Hippocampal formation (tissue), 2 donors: ENCODE measurements around the gene LRRC75A.
"Not testable (repeated sequence)": the region's sequence is repeated elsewhere in the genome, so short reads cannot be mapped to it uniquely, and the experiment has no call there.

ENCODE experiments used
- DNase-seq, 2 donors: peaks; one replicate each; lab custom pipeline; 2025; lab: John Stamatoyannopoulos, UW

Gene LRRC75A, protein sequence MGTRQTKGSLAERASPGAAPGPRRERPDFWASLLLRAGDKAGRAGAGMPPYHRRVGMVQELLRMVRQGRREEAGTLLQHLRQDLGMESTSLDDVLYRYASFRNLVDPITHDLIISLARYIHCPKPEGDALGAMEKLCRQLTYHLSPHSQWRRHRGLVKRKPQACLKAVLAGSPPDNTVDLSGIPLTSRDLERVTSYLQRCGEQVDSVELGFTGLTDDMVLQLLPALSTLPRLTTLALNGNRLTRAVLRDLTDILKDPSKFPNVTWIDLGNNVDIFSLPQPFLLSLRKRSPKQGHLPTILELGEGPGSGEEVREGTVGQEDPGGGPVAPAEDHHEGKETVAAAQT

DNA sequence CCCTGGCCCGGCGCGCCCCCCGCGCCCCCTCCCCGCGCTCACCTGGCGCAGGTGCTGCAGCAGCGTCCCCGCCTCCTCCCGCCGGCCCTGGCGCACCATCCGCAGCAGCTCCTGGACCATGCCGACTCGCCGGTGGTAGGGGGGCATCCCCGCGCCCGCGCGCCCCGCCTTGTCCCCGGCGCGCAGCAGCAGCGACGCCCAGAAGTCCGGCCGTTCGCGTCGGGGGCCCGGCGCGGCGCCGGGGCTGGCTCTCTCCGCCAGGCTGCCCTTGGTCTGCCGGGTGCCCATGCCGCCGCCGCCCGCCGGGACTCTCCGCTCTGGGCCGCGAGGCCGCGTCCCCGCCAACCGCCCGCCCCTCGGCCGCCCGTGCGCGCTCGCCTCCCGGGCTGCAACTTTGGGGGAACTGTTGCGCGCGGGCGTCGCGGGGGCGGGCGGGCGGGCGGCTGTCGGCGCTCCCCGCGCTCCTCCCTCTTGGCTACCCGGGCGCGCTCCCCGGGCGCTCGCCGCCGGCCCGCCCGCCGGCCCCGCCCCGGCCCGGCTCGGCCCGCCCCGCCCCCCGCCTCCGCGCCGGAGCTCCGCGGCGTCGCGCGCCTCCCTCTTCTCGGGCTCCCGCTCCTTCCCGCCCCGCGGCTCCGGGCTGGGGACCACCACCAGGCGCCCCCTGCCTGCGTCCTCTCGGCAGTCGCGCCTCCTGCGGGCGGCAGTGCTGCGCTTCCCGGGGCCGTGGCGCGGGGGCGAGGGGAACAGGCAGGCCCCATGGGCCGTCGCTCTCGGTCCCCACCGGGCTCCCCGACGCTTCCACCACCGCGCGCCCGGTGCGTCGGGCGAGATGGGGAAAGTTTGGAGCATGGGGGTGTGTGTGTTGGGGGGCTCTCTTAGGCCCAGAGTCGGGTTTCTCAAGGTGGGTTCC lies at the start of gene LRRC75A:
LRRC75A (minus strand) TSS at position 491 of the 910 bp plus-strand sequence; CDS start at position 288, 203 bp downstream.
- DNase-seq: peak in 1 of 2 donors; percentile 49

DNA sequence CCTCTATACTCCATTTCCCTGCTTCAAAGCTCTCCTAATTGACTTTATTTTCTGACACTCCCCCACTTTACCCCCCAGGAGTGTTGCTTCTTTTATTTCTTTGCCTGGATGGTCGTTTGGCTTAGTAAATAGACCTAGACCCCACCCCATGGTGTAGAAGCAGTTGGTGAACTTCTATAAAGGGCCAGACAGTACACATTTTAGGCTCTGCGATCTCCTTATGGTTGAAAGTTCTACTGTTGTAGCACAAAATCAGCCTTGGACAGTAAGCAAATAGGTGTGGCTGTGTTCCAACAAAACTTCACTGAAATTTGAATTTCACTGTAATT lies 45.1 kb upstream of the LRRC75A start:
- DNase-seq: no peak

DNA sequence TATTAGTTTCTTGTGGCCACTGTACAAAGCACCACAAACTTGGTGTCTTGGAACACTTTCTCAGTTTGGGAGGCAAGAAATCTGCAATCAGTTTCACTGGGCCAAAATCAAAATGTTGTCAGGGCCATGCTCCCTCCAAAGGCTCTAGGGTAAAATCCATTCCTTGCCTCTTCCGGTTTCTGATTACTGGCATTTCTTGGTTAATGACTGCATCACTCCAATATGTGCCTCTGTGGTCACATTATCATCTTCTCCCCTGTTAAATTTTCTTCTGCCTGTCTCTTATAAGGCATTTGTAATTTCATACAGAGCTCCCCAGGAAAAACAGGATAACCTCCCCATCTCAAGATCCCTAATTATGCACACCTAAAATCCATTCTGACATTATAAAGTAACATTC lies 42.2 kb upstream of the LRRC75A start:
- DNase-seq: no peak

DNA sequence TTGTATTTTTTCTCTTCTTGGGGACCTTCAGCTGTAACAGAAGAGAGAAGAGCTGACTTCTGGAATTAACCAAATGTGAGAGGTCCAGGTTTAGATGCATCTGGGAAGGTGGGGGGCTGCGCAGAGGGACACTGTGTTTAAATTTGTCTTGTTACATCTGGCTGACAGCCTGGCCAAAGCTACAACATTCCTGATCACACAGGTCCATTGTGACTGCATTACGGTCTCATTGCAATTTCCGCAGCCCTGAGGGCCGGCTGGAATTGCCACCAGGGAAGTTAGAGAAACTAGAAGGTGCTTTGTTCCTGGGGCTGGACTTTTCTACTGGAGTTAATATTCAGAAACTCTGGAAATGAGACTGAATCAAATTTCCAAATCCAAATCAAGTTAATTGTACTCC lies 37.9 kb upstream of the LRRC75A start:
- DNase-seq: no peak

DNA sequence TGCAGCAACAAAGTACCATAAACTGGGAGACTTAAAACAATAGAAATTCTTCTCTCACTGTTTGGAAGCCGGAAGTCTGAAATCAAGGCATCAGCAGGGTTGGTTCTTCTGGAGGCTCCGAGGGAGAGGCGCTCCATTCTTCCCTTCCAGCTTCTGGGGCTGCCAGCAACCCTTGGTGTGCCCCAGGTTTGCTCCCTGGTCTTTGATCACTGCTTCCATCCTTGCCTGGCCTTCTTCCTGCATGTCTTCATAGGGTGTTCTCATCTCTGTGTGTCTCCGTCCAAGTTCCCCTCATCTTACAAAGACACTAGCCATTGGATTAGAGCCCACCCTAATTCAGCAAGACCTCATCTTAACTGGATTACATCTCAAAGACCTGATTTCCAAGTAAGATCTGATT lies 35.3 kb upstream of the LRRC75A start:
- DNase-seq: no peak

DNA sequence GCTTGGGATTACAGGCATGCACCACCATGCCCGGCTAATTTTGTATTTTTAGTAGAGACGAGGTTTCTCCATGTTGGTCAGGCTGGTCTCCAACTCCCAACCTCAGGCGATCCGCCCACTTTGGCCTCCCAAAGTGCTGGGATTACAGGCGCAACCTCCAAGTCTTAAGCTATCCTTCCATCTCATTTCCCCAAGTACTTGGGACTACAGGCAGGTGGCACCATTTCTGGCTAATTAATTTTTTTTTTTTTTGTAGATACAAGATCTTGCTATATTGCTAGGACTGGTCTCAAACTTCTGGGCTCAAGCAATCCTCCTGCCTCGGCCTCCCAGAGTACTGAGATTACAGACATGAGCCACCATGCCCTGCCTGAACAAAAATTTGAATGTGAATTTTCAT lies 33.6 kb upstream of the LRRC75A start:
- DNase-seq: not testable (repeated sequence)

DNA sequence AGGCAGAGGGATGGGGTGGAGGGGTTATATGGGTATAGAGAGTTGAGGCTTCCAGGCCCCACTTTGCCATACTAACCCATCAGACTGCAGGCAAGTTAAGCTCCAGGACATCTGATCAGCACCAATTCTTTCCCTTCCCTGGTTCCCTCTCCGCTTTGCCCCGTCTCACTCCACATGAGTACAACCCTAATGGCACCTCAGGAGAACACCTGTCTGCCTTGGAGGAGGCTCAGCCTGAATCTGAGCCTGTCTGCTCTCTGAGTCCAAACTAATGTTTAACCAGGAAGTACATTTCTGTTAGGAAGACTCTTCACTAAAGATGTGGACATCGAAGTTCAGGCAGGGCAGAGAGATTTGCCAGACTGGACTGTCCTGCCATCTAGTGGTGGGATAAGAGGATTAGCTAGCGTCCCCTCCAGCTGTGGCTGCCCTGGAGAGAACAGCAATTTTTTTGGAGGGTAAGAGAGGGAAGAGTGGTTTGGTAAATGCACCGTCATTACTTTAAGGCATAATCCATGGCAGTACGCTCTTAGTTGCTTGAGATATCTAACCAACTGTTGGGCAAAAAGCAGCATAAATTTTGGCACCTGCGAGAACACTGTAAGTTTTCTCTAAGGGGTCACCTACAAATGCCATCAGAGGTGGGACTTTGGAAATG lies 29.2 kb upstream of the LRRC75A start:
- peak; percentile 64 to 87 for DNase-seq

DNA sequence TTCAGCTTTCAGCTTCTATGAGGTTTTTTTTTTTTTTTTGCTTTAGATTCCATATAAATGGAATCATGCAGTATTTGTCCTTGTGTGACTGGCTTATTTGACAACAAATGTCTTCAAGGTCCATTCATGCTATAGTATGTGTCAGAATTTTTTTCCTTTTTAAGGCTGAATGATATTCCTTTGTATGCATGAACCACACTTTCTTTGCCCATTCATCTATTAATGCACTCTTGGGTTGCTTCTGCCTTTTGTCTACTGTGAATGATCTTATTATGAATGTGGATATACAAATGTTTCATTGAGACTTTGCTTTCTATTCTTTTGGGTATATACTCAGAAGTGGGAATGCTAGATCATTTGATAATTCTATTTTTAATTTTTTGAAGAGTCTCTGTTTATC lies 27.0 kb upstream of the LRRC75A start:
- no peak for DNase-seq

DNA sequence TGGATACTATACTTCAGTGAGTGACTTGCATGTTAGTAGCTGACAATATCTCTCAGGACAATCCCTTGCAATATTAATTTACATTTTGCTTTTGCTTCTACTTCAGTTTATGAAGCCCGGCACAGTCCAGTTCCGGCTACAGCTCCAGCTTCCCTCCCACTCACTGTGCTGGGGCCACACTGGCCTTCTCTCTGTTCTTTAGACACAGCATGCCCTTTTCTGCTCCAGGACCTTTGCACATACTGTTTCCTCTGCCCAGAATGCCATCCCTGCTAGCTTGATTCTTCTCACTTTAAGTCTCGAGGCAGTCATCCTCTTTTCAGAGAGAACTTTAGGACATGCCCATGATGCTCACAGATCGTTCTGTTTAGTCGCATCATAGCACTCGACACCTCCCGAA lies 25.5 kb upstream of the LRRC75A start:
- no peak for DNase-seq

DNA sequence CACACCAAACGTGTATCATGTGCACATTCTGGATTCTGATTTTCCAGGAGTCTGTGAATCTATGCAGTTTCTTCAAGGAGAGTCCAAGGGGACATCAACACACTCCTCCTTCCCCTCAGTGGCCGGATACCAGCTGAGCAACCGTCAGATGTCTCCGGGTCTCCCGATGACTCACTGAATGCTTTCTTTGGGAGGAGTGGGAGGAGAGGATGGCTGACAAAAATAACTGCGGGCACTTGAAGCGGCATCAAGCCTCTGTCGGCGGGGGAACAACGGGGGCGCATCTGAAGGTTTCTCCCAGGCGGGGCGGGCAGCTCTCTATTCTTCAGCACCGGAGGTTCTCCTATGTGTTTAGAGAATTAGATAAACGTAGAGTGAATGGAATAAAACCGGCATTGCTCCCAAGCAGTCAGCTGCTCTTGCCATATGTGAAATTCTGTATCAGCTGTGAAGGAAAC lies 24.6 kb upstream of the LRRC75A start:
- peak in 1 of 2 donors; percentile 31 for DNase-seq

DNA sequence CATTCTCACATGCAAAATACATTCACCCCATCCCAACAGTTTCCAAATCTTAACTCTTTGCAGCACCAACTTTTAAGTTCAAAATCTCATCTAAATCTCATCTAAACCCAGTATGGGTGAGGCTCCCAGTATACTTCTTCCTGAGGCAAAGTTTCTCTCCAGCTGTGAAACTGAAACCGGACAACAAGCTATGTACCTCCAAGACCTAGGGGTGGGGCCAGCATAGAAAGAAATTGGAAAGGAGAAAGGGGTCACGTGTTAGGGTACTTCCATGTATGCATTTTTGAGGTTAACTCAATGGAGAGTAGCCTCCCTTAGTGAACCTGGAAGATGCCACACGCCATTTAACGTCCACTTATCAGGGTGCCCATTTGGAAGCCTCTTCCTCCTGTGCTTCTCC lies 23.9 kb upstream of the LRRC75A start:
- no peak for DNase-seq

DNA sequence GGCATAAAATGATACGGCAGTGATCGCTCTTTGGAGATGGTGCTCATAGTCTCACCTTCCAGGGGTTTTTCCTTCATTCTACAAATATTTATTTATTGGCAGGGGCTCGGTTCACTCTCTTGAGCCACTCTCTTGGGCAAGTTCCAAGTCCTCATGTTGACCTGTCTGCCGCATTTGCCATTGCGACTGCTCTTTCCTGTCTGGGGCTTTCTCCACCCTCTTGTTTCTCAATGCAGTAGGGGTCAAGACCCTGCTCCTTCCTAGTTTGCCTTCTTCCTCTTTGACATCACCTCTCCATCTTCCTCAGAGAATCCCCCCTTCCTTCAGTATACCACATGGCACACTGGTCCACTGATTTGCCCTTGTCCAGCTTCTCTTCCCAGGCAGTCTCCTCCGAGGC lies 21.9 kb upstream of the LRRC75A start:
- DNase-seq: no peak

DNA sequence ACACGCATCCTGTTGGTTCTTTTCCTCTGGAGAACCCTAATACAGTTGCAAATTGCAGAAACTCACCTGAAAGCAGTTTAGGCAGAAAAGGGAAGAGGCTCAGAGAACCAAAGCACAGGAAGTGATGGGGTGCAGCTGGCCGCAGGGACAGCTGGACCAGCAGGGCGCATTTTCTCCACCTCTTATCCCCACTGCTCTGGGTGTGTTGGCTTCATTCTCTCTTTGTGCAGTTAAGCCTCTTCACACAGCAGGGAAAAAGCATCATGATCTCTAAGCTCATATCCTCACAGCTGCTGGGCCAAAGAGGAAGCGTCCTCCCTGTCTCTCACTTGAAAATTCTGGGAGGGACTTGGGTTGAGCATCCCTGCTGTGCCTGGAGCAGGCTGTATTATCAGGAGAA lies 20.0 kb upstream of the LRRC75A start:
- no peak for DNase-seq

DNA sequence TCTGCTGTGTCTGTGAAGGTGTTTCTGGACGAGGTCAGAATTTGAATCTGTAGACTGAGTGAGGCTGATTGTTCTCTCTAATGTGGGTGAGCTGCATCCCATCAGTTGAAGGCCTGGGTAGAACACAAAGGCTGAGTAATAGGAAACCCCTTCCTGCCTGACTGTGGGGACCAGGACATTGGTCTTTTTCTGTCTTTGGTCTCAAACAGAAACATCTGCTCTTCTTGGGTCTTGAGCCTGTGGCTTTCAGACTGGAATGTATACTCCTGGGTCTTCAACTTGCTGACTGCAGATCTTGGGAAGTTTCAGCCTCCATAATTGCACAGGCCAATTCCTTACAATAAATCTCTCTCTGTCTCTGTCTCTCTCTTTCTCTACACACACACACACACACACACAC lies 19.6 kb upstream of the LRRC75A start:
- no peak for DNase-seq

DNA sequence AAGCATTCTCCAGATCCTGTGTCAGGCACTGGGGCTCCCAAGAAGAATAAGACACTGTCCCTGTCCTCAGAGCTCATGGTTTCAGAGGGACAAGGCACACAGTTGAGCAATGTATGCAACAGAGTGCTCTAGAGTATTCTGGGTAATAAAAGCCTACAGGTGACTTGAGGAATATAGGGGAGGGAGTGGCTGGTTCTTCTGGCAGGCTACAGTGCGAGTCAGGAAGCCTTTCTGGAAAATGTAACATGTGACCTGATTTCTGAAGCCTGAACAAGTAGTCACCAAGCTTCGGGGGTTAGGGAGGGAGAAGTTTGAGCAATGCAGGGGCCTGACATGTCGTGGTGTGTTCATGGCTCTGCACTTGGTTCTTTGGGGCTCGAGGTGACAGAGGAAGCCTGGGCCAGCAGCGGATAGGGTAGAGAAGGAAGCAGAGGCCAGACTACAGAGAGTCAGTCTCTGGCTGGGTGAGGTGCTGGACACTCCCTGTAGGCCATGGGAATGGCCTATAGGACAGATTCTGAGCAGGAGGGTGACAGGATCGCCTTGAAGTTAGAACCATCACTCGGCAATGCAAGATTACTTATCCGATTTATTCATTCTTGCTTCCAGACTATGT lies 16.0 kb upstream of the LRRC75A start:
- DNase-seq: no peak

DNA sequence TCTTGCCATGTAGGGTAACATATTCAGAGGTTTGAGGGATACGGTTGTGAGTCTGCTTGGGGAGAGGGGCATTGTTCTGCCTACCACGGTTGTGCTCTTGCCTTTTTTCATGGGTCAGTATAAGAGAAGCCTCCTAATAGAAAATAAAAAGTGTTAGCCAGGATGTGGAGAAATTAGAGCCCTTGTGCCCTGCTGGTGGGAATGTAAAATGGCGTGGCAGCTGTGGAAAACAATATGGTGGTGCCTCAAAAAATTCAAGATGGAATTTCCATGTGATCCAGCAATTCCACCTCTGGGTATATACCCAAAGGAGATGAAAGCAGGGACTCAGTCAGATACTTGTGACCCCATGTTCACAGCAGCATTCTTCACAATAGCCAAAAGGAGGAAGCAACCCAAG lies 14.2 kb upstream of the LRRC75A start:
- DNase-seq: no peak

DNA sequence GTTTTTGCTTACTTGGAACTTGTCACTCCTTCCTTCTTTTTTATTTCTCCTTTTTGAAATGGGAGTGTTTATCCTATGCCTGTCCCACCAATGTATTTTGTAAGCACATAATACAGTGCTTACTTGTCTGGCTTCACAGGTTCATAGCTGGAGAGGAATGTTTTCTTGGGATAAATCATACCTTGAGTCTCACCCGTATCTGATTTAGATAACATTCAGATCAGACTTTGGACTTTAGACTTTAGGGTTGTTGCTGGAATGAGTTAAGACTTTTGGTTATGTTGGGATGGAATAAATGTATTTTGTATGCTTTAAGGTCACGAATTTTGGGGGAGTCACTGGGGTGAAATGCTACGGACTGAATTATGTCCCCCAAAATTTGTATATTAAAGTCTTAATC lies 13.0 kb upstream of the LRRC75A start:
- DNase-seq: no peak

DNA sequence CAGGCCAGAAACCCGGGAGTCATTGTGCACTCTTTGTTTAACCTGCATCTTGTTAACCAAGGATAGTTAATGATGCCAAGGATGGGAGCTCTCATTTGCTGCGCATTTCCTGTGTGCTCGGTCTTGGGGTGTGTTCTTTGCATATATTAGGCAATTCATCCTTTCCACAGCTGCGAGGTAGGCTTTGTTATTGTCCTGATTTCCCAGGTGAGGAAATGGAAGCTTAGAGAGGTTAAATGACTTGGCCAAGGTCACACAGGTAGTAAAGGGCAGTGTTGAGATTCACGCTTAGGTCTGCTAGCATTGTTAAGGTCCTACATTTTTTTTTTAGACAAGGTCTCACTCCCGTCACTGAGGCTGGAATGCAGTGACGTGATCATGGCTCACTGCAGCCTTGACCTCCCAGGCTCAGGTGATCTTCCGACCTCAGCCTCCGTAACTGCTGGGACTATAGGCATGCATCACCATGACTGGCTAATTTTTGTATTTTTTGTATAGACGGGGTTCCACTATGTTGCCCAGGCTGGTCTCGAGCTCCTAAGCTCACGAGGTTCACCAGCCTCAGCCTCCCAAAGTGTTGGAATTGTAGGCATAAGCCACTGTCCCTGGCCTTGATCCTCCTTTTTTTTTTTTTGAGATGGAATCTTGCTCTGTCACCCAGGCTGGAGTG lies 5.0 kb upstream of the LRRC75A start:
- no peak for DNase-seq

DNA sequence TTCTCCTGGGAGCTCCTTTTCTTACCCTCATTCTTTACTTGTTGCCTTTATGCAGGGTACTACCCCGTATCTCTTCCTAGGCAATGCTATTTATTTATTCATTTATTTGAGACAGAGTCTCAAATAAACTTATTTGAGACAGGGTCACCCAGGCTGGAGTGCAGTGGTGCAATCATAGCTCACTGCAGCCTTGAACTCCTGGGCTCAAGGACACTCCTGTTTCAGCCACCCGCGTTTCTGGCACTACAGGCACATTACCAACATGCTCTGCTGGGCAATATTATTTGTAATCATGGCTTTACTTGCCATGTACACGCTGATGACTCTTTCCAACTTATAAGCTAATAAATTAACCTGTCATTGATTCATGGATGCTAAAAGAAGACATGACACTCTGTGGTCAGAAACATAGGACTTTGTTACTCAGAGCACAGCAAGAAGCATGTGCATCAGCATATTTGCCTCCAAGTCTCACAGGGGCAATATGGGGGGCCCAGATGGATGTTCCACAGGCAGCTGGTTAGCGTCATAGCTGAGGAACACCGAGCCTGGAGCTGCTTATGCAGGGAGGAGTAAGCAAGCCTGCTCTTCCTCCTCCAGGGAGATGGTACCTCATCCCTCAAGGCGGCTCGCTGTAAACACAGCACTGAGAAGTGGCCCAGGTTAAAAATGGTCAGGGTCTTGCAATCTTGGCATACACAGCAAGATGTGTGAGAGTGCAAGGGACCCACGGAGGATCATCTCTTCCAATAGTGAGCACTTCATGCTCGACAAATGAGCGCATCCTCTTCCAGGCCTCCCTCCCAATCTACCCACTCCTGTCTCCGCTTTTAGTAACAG lies 4.2 kb upstream of the LRRC75A start:
- DNase-seq: no peak

DNA sequence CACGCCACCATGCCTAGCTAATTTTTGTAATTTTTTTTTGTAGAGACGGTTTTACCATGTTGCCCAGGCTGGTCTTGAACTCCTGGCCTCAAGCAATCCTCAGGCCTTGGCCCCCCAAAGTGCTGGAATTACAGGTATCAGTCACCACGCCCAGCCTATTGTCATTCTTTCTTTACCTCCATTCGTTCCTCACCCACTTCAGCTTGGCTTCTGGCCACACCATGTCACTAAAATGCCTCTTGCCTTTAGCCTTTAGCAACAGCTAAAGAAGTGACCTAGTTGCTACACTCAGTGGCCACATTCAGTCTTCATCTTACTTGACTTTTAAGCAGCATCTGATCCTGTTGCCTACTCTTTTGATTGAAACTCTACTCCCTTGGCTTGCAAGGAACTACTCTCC lies 3.6 kb upstream of the LRRC75A start:
- no peak for DNase-seq

DNA sequence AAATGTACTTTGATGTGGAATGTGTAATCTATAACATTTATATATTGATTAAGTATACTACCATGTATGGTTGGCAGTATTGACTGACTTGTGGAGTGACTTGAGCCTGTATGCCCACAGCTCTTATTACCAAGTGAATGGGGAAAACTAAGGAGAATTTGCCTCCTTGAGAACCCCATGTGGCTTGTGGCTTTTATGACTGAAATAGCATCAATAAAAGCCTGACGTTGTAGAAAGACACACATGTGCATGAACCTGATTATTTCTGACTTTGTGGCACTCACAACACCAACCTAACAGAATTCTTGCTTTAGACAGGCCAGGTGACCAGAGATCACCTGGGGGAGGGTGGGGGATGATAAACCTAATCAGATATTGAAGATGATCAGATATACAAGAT lies 2.1 kb upstream of the LRRC75A start:
- DNase-seq: no peak
